H9 (cell line): ENCODE measurements around the gene TNFRSF19. TPM values are rescaled to one million over a fixed set of nuclear protein-coding genes. Genes with fewer than 3 reads are reported as not detected.

Experiments
- DNase-seq: peaks from one replicate; pipeline ENCODE4 v3.0.0-alpha.2; 2017
- H2AFZ ChIP-seq: one replicate; pipeline ENCODE4 v1.6.1; 2013; ENCODE audit warnings: mild to moderate bottlenecking, low read length, control low read depth, moderate library complexity
- H2AK5ac ChIP-seq: 2 replicates; pipeline ENCODE4 v1.6.1; 2013; ENCODE audit warnings: low read length, control low read depth, mixed read lengths; ENCODE audit not compliant: insufficient read length
- H2BK120ac ChIP-seq: one replicate; pipeline ENCODE4 v1.6.1; 2013; ENCODE audit warnings: low read depth, mild to moderate bottlenecking, low read length, control low read depth, inconsistent platforms; ENCODE audit not compliant: poor library complexity, severe bottlenecking
- H2BK12ac ChIP-seq: 2 replicates; pipeline ENCODE4 v1.6.1; 2013; ENCODE audit warnings: low read length, control low read depth, mixed read lengths, low read depth; ENCODE audit not compliant: insufficient read length
- H2BK15ac ChIP-seq: 2 replicates; pipeline ENCODE4 v1.6.1; 2013; ENCODE audit warnings: low read depth, low read length, control low read depth
- H2BK20ac ChIP-seq: one replicate; pipeline ENCODE4 v1.6.1; 2013; ENCODE audit warnings: low read depth, mild to moderate bottlenecking, low read length, control low read depth, inconsistent platforms; ENCODE audit not compliant: poor library complexity, severe bottlenecking
- H2BK5ac ChIP-seq: 2 replicates; pipeline ENCODE4 v1.6.1; 2013; ENCODE audit warnings: low read length, control low read depth, mixed read lengths; ENCODE audit not compliant: insufficient read length
- H3K14ac ChIP-seq: 2 replicates; pipeline ENCODE4 v1.6.1; 2013; ENCODE audit warnings: low read length, control low read depth; ENCODE audit not compliant: insufficient read depth
- H3K18ac ChIP-seq: 2 replicates; pipeline ENCODE4 v1.6.1; 2013; ENCODE audit warnings: low read depth, mild to moderate bottlenecking, mixed read lengths, low read length, control low read depth; ENCODE audit not compliant: insufficient read length
- H3K23ac ChIP-seq: 2 replicates; pipeline ENCODE4 v1.6.1; 2013; ENCODE audit warnings: low read length, control low read depth, mixed read lengths, low read depth; ENCODE audit not compliant: insufficient read length
- H3K23me2 ChIP-seq: 2 replicates; pipeline ENCODE4 v1.6.1; 2013; ENCODE audit warnings: low read depth, mild to moderate bottlenecking, mixed read lengths, low read length, control low read depth; ENCODE audit not compliant: insufficient read length, poor library complexity, severe bottlenecking
- H3K27ac ChIP-seq: 2 replicates; pipeline ENCODE4 v1.5.1; 2013; ENCODE audit warnings: low read length, control low read depth, mixed read lengths, low read depth; ENCODE audit not compliant: insufficient read length
- H3K27me3 ChIP-seq: 2 replicates; pipeline ENCODE4 v1.6.1; 2013; ENCODE audit warnings: low read length, control low read depth, inconsistent platforms; ENCODE audit not compliant: insufficient read depth
- H3K4ac ChIP-seq: 2 replicates; pipeline ENCODE4 v1.6.1; 2013; ENCODE audit warnings: low read depth, mild to moderate bottlenecking, control low read depth, inconsistent platforms, low read length, moderate library complexity
- H3K4me1 ChIP-seq: 2 replicates; pipeline ENCODE4 v1.6.1; 2013; ENCODE audit warnings: low read length, control low read depth, inconsistent platforms; ENCODE audit not compliant: insufficient read depth
- H3K4me2 ChIP-seq: 2 replicates; pipeline ENCODE4 v1.6.1; 2013; ENCODE audit warnings: low read length, control low read depth, mixed read lengths; ENCODE audit not compliant: insufficient read length, insufficient read depth
- H3K56ac ChIP-seq: 2 replicates; pipeline ENCODE4 v1.6.1; 2013; ENCODE audit warnings: low read depth, mild to moderate bottlenecking, mixed read lengths, low read length, control low read depth; ENCODE audit not compliant: insufficient read length
- H3K79me1 ChIP-seq: 2 replicates; pipeline ENCODE4 v1.6.1; 2013; ENCODE audit warnings: low read depth, mild to moderate bottlenecking, moderate library complexity, low read length, control low read depth, inconsistent platforms; ENCODE audit not compliant: insufficient read depth, poor library complexity, severe bottlenecking
- H3K79me2 ChIP-seq: 2 replicates; pipeline ENCODE4 v1.6.1; 2013; ENCODE audit warnings: low read length, control low read depth, inconsistent platforms; ENCODE audit not compliant: insufficient read depth
- H3K9ac ChIP-seq: 2 replicates; pipeline ENCODE4 v1.6.1; 2013; ENCODE audit warnings: low read length, control low read depth, mixed read lengths; ENCODE audit not compliant: insufficient read length; ENCODE audit errors: extremely low read depth
- H3K9me3 ChIP-seq: one replicate; pipeline ENCODE4 v1.6.1; 2013; ENCODE audit warnings: low read depth, low read length, inconsistent platforms; ENCODE audit not compliant: control insufficient read depth
- H3T11ph ChIP-seq: one replicate; pipeline ENCODE4 v1.6.1; 2013; ENCODE audit warnings: mild to moderate bottlenecking, low read length, control low read depth, inconsistent platforms
- H4K20me1 ChIP-seq: one replicate; pipeline ENCODE4 v1.6.1; 2013; ENCODE audit not compliant: control insufficient read depth, insufficient read length, insufficient read depth
- H4K5ac ChIP-seq: 2 replicates; pipeline ENCODE4 v1.6.1; 2013; ENCODE audit warnings: low read depth, mild to moderate bottlenecking, mixed read lengths, low read length, control low read depth; ENCODE audit not compliant: insufficient read length
- H4K8ac ChIP-seq: replicated peaks from 2 replicates; pipeline ENCODE4 v1.6.1; 2013; ENCODE audit warnings: low read length, control low read depth, mixed read lengths, low read depth; ENCODE audit not compliant: insufficient read length
- H4K91ac ChIP-seq: 2 replicates; pipeline ENCODE4 v1.6.1; 2013; ENCODE audit warnings: low read depth, mild to moderate bottlenecking, moderate library complexity, mixed read lengths, low read length, control low read depth; ENCODE audit not compliant: insufficient read length
- H3K27ac Mint-ChIP-seq, 3 experiments: 2 replicates in 2 of 3; 3 replicates in 1 of 3; pipeline ENCODE4 v1.8.0; 2020 to 2021; ENCODE audit warnings: mixed read lengths in 3 of 3, mild to moderate bottlenecking in 1 of 3, moderate library complexity in 1 of 3
- H3K27me3 Mint-ChIP-seq: 2 replicates; pipeline ENCODE4 v1.8.0; 2021; ENCODE audit warnings: low read depth, mild to moderate bottlenecking, moderate library complexity, mixed read lengths
- H3K36me3 Mint-ChIP-seq, 3 experiments: 2 replicates in 2 of 3; 3 replicates in 1 of 3; pipeline ENCODE4 v1.8.0; 2020 to 2021; ENCODE audit warnings: low read depth in 3 of 3, mixed read lengths in 3 of 3; ENCODE audit not compliant: insufficient read depth in 1 of 3
- H3K4me1 Mint-ChIP-seq, 2 experiments: 2 replicates each; pipeline ENCODE4 v1.8.0; 2020; ENCODE audit warnings: mixed read lengths in 2 of 2
- H3K4me3 Mint-ChIP-seq, 2 experiments: 2 replicates in 1 of 2; 3 replicates in 1 of 2; pipeline ENCODE4 v1.8.0; 2020 to 2021; ENCODE audit warnings: mild to moderate bottlenecking in 2 of 2, mixed read lengths in 2 of 2, moderate library complexity in 1 of 2
- H3K9me3 Mint-ChIP-seq, 2 experiments: 2 replicates in 1 of 2; 3 replicates in 1 of 2; pipeline ENCODE4 v1.8.0; 2020; ENCODE audit warnings: mild to moderate bottlenecking in 2 of 2, mixed read lengths in 2 of 2, moderate library complexity in 1 of 2
- CTCF ChIP-seq: fragments of 200-600 bp; sonication (generic); conservative IDR thresholded peaks from 3 replicates; pipeline ENCODE4 v1.8.0; 2021; ENCODE audit warnings: antibody characterized with exemption, mild to moderate bottlenecking
- WGBS: extraction: QIAGEN DNeasy Blood & Tissue Kit; methylation state at CpG from one replicate; pipeline ENCODE4 v1.1.7; 2013; ENCODE audit warnings: missing lambda C conversion rate, low lambda C conversion rate, mixed read lengths; ENCODE audit not compliant: insufficient read length; ENCODE audit errors: extremely low coverage; 5-methylcytosine and 5-hydroxymethylcytosine counted together
- total RNA-seq: library from RNA; stranded (reverse); gene quantifications from 2 replicates; pipeline ENCODE4 v1.2.1, GENCODE V29; 2021

The TNFRSF19 gene
- total RNA-seq, 1 experiment from 2014 or later, result 2.7 TPM

GRCh38 chr13:23658929-23659541 lies 88.8 kb downstream of the TNFRSF19 start:
- Histone ChIP-seq H2BK12ac (no peak overlapping the region), H3K18ac (no peak overlapping the region), H3K27me3 (no peaks in the 10 kb centered on the region), H2BK5ac (no peak overlapping the region), H3K9ac (no peak overlapping the region), H4K20me1 (no peaks in the 10 kb centered on the region), H2BK120ac (no peak overlapping the region), H2BK15ac (no peak overlapping the region), H3K9me3 (no peaks in the 10 kb centered on the region), H3K14ac (no peak overlapping the region), H3K23me2 (no peaks in the 10 kb centered on the region), H3K56ac (no peak overlapping the region), H3K4ac (no peak overlapping the region), H4K91ac (no peak overlapping the region), H3K27ac (no peak overlapping the region), H4K5ac (no peak overlapping the region), H3K79me2 (no peaks in the 10 kb centered on the region), H3K4me2 (no peak overlapping the region), H2AK5ac (no peak overlapping the region), H3K79me1 (no peaks in the 10 kb centered on the region), H3K23ac (no peak overlapping the region), H4K8ac (no peak overlapping the region), H3T11ph (no peak overlapping the region), H3K4me1 (peaks cover 4% of the 10 kb centered on the region; the same call in 1 of the 2 replicates), H2AFZ (no peak overlapping the region), H2BK20ac (no peak overlapping the region)
- no peaks in the 10 kb centered on the region for H3K27me3 Mint-ChIP-seq
- H3K9me3 Mint-ChIP-seq, result peaks cover 12 to 13% of the 10 kb centered on the region in 2 experiments; a peak in 4 of 5 replicates
- no peak for DNase-seq
- peaks cover 32 to 42% of the 10 kb centered on the region in 2 experiments for H3K4me1 Mint-ChIP-seq
- no peak overlapping the region for H3K27ac Mint-ChIP-seq
- TF ChIP-seq CTCF, result no peak
- no CpG with 5 or more reads among the region's 15 CpGs for WGBS
- no peak overlapping the region for H3K4me3 Mint-ChIP-seq
- peaks cover 0 to 19% (median 9%) of the 10 kb centered on the region in 3 experiments; a peak in 4 of 7 replicates for H3K36me3 Mint-ChIP-seq
